Activated naive CD8-positive, alpha-beta T cell treated with anti-CD3 and anti-CD28 coated beads, Interleukin-2, amount 50 U/mL, for 24 hours (primary cell): ENCODE results near the gene KCNK6.
"Not testable (repeated sequence)": the region's sequence is repeated elsewhere in the genome, so short reads cannot be mapped to it uniquely, and the experiment has no call there.

Experiments used
- ATAC-seq: fragments of 150-1000 bp; cut with Tn5 transposase; one replicate; pipeline ENCODE4 v1.10.0; 2021
- DNase-seq: peaks from one replicate; pipeline ENCODE4 v3.0.0; 2021
- H3K27ac Mint-ChIP-seq: one replicate; pipeline ENCODE4 v1.8.0; 2021; ENCODE audit warnings: mild to moderate bottlenecking, mixed read lengths
- H3K27me3 Mint-ChIP-seq: one replicate; pipeline ENCODE4 v1.8.0; 2021; ENCODE audit warnings: mixed read lengths
- H3K36me3 Mint-ChIP-seq: one replicate; pipeline ENCODE4 v1.8.0; 2021; ENCODE audit warnings: low read depth, mixed read lengths
- H3K4me1 Mint-ChIP-seq: one replicate; pipeline ENCODE4 v1.8.0; 2021; ENCODE audit warnings: mixed read lengths
- H3K4me3 Mint-ChIP-seq: one replicate; pipeline ENCODE4 v1.8.0; 2021; ENCODE audit warnings: mild to moderate bottlenecking, moderate library complexity, mixed read lengths
- H3K9me3 Mint-ChIP-seq: one replicate; pipeline ENCODE4 v1.8.0; 2021; ENCODE audit warnings: mixed read lengths

The KCNK6 gene

DNA sequence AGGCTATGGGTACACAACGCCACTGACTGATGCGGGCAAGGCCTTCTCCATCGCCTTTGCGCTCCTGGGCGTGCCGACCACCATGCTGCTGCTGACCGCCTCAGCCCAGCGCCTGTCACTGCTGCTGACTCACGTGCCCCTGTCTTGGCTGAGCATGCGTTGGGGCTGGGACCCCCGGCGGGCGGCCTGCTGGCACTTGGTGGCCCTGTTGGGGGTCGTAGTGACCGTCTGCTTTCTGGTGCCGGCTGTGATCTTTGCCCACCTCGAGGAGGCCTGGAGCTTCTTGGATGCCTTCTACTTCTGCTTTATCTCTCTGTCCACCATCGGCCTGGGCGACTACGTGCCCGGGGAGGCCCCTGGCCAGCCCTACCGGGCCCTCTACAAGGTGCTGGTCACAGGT is 6.9 kb downstream of the KCNK6 start:
- Mint-ChIP-seq H3K9me3 (no peaks in the 10 kb centered on the region), H3K4me3 (no peak overlapping the region), H3K4me1 (peaks cover 2% of the 10 kb centered on the region), H3K27ac (no peak overlapping the region), H3K27me3 (no peaks in the 10 kb centered on the region), H3K36me3 (peaks cover 10% of the 10 kb centered on the region)
- ATAC-seq, result no peak
- DNase-seq, result no peak

GRCh38 chr19:38329651-38330050 is 10.0 kb downstream of the KCNK6 start:
- ATAC-seq, result no peak
- Mint-ChIP-seq H3K36me3 (peaks cover 10% of the 10 kb centered on the region), H3K9me3 (no peaks in the 10 kb centered on the region), H3K4me3 (no peak overlapping the region), H3K4me1 (no peaks in the 10 kb centered on the region), H3K27ac (no peak overlapping the region), H3K27me3 (no peaks in the 10 kb centered on the region)
- DNase-seq, result no peak

DNA sequence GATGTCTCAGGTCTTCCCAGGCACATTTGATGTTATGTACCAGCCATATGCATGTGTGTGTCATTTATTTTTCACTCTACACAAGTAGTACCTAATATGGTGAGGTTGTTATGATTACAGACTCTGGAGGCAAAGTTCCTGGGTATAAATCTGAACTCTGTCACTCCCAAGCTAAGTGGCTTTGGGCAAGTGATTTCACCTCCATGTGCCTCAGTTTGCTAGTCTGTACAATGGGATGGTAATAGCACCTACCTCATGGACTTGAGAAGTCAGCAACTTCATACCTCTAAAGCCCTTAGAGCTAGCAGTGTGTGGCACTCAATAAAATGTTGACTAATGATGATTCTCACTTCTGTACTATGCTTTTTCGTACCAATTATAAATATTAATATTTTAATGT is 12.1 kb downstream of the KCNK6 start:
- Mint-ChIP-seq H3K36me3 (peaks cover 10% of the 10 kb centered on the region), H3K27ac (no peak overlapping the region), H3K27me3 (no peaks in the 10 kb centered on the region), H3K4me3 (no peak overlapping the region), H3K4me1 (peaks cover under 1% of the 10 kb centered on the region), H3K9me3 (no peaks in the 10 kb centered on the region)
- DNase-seq (no peak), ATAC-seq (no peak)

- H3K27me3 Mint-ChIP-seq, result no peaks in the 10 kb centered on the region
- H3K9me3 Mint-ChIP-seq, result no peaks in the 10 kb centered on the region
- peaks cover 3% of the 10 kb centered on the region for H3K36me3 Mint-ChIP-seq
- no peak overlapping the region for H3K4me3 Mint-ChIP-seq
- DNase-seq (no peak), ATAC-seq (no peak)
- H3K27ac Mint-ChIP-seq, result no peak overlapping the region
- H3K4me1 Mint-ChIP-seq, result peaks cover 8% of the 10 kb centered on the region
Measured at GRCh38 chr19:38333245-38333644, 13.6 kb downstream of the KCNK6 start.

GRCh38 chr19:38335949-38336637 is 16.4 kb downstream of the KCNK6 start:
- H3K9me3 Mint-ChIP-seq, result no peaks in the 10 kb centered on the region
- H3K36me3 Mint-ChIP-seq, result no peaks in the 10 kb centered on the region
- peak; percentile 82 for ATAC-seq
- peak overlapping the region; percentile 85 for H3K4me3 Mint-ChIP-seq
- peaks cover 8% of the 10 kb centered on the region for H3K4me1 Mint-ChIP-seq
- peak; percentile 95 for DNase-seq
- no peaks in the 10 kb centered on the region for H3K27me3 Mint-ChIP-seq
- peak overlapping the region; percentile 94 for H3K27ac Mint-ChIP-seq

GRCh38 chr19:38336638-38337359 is 17.2 kb downstream of the KCNK6 start:
- H3K9me3 Mint-ChIP-seq, result no peaks in the 10 kb centered on the region
- DNase-seq (peak; percentile 96), ATAC-seq (peak; percentile 50)
- H3K27ac Mint-ChIP-seq, result peak overlapping the region; percentile 94
- peak overlapping the region; percentile 85 for H3K4me3 Mint-ChIP-seq
- peaks cover 8% of the 10 kb centered on the region for H3K4me1 Mint-ChIP-seq
- H3K36me3 Mint-ChIP-seq, result no peaks in the 10 kb centered on the region
- H3K27me3 Mint-ChIP-seq, result no peaks in the 10 kb centered on the region

- ATAC-seq, result no peak
- H3K4me1 Mint-ChIP-seq, result peaks cover 8% of the 10 kb centered on the region
Measured at GRCh38 chr19:38337360-38337653, 17.7 kb downstream of the KCNK6 start.

GRCh38 chr19:38339011-38339410 is 19.4 kb downstream of the KCNK6 start:
- H3K4me3 Mint-ChIP-seq, DNase-seq, H3K27me3 Mint-ChIP-seq, H3K4me1 Mint-ChIP-seq, H3K36me3 Mint-ChIP-seq, H3K27ac Mint-ChIP-seq, ATAC-seq, H3K9me3 Mint-ChIP-seq: not testable (repeated sequence)

More at GRCh38 chr19:38337360-38337653, 17.7 kb downstream of the KCNK6 start:
- no peaks in the 10 kb centered on the region for H3K36me3 Mint-ChIP-seq
- H3K27ac Mint-ChIP-seq, result peak overlapping the region; percentile 94
- H3K27me3 Mint-ChIP-seq, result no peaks in the 10 kb centered on the region
- H3K4me3 Mint-ChIP-seq, result peak overlapping the region; percentile 85
- no peaks in the 10 kb centered on the region for H3K9me3 Mint-ChIP-seq
- no peak for DNase-seq

- ATAC-seq (no peak), DNase-seq (no peak)
- Mint-ChIP-seq H3K9me3 (no peaks in the 10 kb centered on the region), H3K36me3 (no peaks in the 10 kb centered on the region), H3K27me3 (no peaks in the 10 kb centered on the region), H3K4me3 (no peak overlapping the region), H3K4me1 (peaks cover 8% of the 10 kb centered on the region), H3K27ac (no peak overlapping the region)
Measured at GRCh38 chr19:38340927-38341326, 21.3 kb downstream of the KCNK6 start.

DNA sequence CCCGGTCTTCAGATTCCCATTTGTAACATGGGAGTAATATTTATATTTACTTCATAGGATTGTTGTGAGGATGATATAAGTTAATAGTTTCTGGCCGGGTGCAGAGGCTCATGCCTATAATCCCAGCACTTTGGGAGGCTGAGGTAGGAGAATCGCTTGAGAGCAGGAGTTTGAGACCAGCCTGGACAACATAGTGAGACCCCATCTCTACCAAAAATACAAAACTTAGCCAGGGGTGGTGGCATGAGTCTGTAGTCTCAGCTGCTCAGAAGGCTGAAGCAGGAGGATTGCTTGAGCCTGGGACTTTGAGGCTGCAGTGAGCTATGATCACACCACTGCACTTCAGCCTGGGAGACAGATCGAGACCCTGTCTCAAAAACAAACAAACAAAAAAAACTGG is 27.2 kb downstream of the KCNK6 start:
- H3K27me3 Mint-ChIP-seq, result no peaks in the 10 kb centered on the region
- no peak for DNase-seq
- H3K27ac Mint-ChIP-seq, result no peak overlapping the region
- no peak overlapping the region for H3K4me3 Mint-ChIP-seq
- no peak for ATAC-seq
- H3K9me3 Mint-ChIP-seq, result no peaks in the 10 kb centered on the region
- H3K4me1 Mint-ChIP-seq, result no peaks in the 10 kb centered on the region
- no peaks in the 10 kb centered on the region for H3K36me3 Mint-ChIP-seq

DNA sequence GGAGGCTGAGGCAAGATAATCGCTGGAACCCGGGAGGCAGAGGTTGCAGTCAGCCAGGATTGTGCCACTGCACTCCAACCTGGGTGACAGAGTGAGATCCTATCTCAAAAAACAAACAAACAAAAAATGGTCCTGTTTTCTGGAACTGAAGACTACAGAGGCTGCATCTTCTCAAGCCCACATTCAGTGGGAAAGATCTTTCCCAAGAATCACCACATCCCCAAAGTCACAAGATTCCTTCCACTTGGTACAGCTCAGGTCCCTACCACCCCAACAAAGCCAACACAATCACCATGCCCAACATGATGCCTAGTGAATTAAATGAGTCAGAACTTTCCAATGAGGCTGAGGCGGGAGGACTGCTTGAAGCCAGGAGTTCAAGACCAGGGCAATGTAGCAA is 31.2 kb downstream of the KCNK6 start:
- no peaks in the 10 kb centered on the region for H3K36me3 Mint-ChIP-seq

DNA sequence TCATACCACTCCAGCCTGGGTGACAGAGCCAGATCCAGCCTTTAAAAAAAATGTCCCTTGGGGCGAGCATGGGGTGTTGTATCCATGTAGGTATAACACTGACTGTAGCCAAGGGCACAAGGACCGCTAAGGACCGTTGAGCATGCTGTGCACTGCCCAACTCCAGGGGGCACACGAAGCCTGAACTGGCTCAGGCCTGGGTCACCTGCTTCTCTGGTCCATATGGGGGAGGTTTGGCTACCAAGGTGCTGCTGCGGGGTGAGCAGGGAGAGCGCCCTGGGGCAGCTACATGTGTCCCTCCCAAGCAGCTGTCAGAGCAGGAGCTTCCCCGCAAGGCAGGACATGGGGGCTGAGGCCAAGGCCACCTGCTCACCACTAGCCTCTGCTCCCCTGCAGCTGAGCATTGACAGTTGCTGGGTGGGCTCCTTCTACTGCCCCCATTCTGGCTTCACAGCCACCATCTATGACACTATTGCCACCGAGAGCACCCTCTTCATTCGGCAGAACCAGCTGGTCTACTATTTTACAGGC is 32.3 kb downstream of the KCNK6 start:
- DNase-seq, result no peak
- no peaks in the 10 kb centered on the region for H3K9me3 Mint-ChIP-seq
- H3K27me3 Mint-ChIP-seq, result peaks cover 2% of the 10 kb centered on the region
- no peak overlapping the region for H3K27ac Mint-ChIP-seq
- no peak overlapping the region for H3K4me3 Mint-ChIP-seq
- no peaks in the 10 kb centered on the region for H3K4me1 Mint-ChIP-seq
- no peak for ATAC-seq
- no peaks in the 10 kb centered on the region for H3K36me3 Mint-ChIP-seq

More for the DNA sequence above, 31.2 kb downstream of the KCNK6 start:
- Mint-ChIP-seq H3K9me3 (no peaks in the 10 kb centered on the region), H3K27me3 (no peaks in the 10 kb centered on the region), H3K27ac (no peak overlapping the region), H3K4me1 (no peaks in the 10 kb centered on the region), H3K4me3 (no peak overlapping the region)
- no peak for ATAC-seq
- no peak for DNase-seq

DNA sequence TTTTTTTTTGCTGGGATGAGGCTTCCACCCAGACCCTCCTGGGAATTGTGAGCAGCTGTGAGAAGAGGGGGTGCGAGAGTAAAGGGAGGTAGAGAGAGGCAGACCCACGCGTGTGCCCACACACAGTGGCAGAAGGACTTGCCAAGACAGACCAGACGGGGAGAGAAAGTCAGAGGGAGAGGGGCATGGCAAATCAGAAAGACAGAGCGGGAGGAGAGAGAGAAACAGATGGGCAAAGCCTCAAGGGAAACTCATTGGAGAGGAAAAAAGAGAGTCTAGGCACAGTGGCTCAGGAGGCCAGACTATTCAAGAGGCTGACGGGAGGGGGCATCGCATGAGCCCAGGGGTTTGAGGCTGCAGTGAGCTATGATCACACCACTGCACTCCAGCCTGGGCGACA is 33.0 kb downstream of the KCNK6 start:
- Mint-ChIP-seq H3K36me3 (no peaks in the 10 kb centered on the region), H3K27me3 (peaks cover 2% of the 10 kb centered on the region), H3K4me3 (no peak overlapping the region), H3K4me1 (no peaks in the 10 kb centered on the region), H3K9me3 (no peaks in the 10 kb centered on the region), H3K27ac (peak overlapping the region; percentile 69)
- ATAC-seq, result no peak
- no peak for DNase-seq

- Mint-ChIP-seq H3K27ac (no peak overlapping the region), H3K4me1 (peaks cover 4% of the 10 kb centered on the region), H3K9me3 (no peaks in the 10 kb centered on the region), H3K36me3 (no peaks in the 10 kb centered on the region), H3K4me3 (no peak overlapping the region), H3K27me3 (peaks cover 18% of the 10 kb centered on the region)
- no peak for DNase-seq
- no peak for ATAC-seq
Measured at GRCh38 chr19:38355728-38356725, 36.4 kb downstream of the KCNK6 start.
